ENCODE results near the gene SPTSSA. TPM values are rescaled to one million over a fixed set of nuclear protein-coding genes. Genes with fewer than 3 reads are reported as not detected.
"Not testable (repeated sequence)": the region's sequence is repeated elsewhere in the genome, so short reads cannot be mapped to it uniquely, and the experiment has no call there.

Gene SPTSSA
- total RNA-seq, 4 donors from 2014 or later: 18.6 to 31.5 (median 28.1) TPM

GRCh38 chr14:34398024-34398423 lies 64.0 kb downstream of the SPTSSA start:
- DNase-seq (ENCODE audit: low spot score in 2 of 2): no peak
- H3K9me3 ChIP-seq: no peaks in the 10 kb centered on the region
- TF ChIP-seq POLR2AphosphoS5 (IDR thresholded peaks at IDR 0.05): no peak
- H3K27ac ChIP-seq: no peak overlapping the region
- H3K36me3 ChIP-seq: no peaks in the 10 kb centered on the region
- H3K27me3 ChIP-seq: no peaks in the 10 kb centered on the region
- no peak overlapping the region for H3K4me3 ChIP-seq
- no peaks in the 10 kb centered on the region for H3K4me1 ChIP-seq
- 69% methylated on average over 3 of the region's 3 CpGs for WGBS

- Histone ChIP-seq H3K36me3 (no peaks in the 10 kb centered on the region), H3K4me3 (no peak overlapping the region), H3K27ac (no peak overlapping the region), H3K27me3 (no peaks in the 10 kb centered on the region), H3K9me3 (peaks cover 6% of the 10 kb centered on the region), H3K4me1 (no peaks in the 10 kb centered on the region)
- DNase-seq (ENCODE audit: low spot score in 2 of 2): no peak
- TF ChIP-seq POLR2A (IDR thresholded peaks at IDR 0.05) (no peak), EP300 (IDR thresholded peaks at IDR 0.05) (no peak), POLR2AphosphoS5 (IDR thresholded peaks at IDR 0.05) (no peak)
- TF ChIP-seq, protein P1, sequence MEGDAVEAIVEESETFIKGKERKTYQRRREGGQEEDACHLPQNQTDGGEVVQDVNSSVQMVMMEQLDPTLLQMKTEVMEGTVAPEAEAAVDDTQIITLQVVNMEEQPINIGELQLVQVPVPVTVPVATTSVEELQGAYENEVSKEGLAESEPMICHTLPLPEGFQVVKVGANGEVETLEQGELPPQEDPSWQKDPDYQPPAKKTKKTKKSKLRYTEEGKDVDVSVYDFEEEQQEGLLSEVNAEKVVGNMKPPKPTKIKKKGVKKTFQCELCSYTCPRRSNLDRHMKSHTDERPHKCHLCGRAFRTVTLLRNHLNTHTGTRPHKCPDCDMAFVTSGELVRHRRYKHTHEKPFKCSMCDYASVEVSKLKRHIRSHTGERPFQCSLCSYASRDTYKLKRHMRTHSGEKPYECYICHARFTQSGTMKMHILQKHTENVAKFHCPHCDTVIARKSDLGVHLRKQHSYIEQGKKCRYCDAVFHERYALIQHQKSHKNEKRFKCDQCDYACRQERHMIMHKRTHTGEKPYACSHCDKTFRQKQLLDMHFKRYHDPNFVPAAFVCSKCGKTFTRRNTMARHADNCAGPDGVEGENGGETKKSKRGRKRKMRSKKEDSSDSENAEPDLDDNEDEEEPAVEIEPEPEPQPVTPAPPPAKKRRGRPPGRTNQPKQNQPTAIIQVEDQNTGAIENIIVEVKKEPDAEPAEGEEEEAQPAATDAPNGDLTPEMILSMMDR (IDR thresholded peaks at IDR 0.05): no peak
- 52% methylated on average over 4 of the region's 4 CpGs for WGBS
These were observed 74.0 kb downstream of the SPTSSA start for GRCh38 chr14:34387974-34388516.

- DNase-seq (ENCODE audit: low spot score in 2 of 2): no peak
- no peak for TF ChIP-seq POLR2A (IDR thresholded peaks at IDR 0.05)
- no peak for TF ChIP-seq EP300 (IDR thresholded peaks at IDR 0.05)
- TF ChIP-seq, protein P1 (IDR thresholded peaks at IDR 0.05): no peak
- TF ChIP-seq POLR2AphosphoS5 (IDR thresholded peaks at IDR 0.05): no peak
- no peaks in the 10 kb centered on the region for H3K27me3 ChIP-seq
- no peak overlapping the region for H3K4me3 ChIP-seq
- peaks cover 6% of the 10 kb centered on the region for H3K9me3 ChIP-seq
- H3K27ac ChIP-seq: no peak overlapping the region
- no peaks in the 10 kb centered on the region for H3K4me1 ChIP-seq
- WGBS: 79% methylated on average over 5 of the region's 5 CpGs
- H3K36me3 ChIP-seq: no peaks in the 10 kb centered on the region
These were observed 75.1 kb downstream of the SPTSSA start for GRCh38 chr14:34386865-34387485.

DNA sequence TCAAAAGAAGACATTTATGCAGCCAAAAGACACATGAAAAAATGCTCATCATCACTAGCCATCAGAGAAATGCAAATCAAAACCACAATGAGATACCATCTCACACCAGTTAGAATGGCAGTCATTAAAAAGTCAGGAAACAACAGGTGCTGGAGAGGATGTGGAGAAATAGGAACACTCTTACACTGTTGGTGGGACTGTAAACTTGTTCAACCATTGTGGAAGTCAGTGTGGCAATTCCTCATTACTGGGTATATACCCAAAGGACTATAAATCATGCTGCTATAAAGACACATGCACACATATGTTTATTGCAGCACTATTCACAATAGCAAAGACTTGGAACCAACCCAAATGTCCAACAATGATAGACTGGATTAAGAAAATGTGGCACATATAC lies 76.2 kb downstream of the SPTSSA start:
- H3K27ac ChIP-seq; H3K27me3 ChIP-seq; H3K4me1 ChIP-seq; H3K9me3 ChIP-seq; H3K4me3 ChIP-seq; DNase-seq (ENCODE audit: low spot score in 2 of 2); H3K36me3 ChIP-seq: not testable (repeated sequence)

DNA sequence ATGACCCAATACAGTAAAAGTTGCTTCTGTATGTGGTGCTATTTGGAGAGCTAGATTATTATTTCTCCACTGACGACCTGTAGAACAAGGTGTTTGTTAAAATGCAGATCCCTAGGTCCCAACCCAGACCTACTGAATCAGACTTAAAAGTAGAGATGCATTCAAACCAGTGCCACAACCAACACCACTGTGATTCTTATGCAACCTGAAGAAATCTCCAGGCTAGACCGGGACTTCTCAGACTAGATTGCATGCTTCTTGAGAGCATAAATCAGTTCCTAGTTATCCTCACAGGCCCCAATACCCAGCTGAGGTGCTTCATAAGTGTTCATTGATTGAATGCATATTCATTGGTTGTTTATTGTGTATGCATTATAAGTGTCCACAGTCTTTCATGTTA lies 78.2 kb downstream of the SPTSSA start:
- Histone ChIP-seq H3K9me3 (no peaks in the 10 kb centered on the region), H3K27me3 (no peaks in the 10 kb centered on the region), H3K36me3 (no peaks in the 10 kb centered on the region), H3K27ac (no peak overlapping the region), H3K4me1 (peaks cover 22% of the 10 kb centered on the region), H3K4me3 (no peak overlapping the region)
- TF ChIP-seq POLR2AphosphoS5 (IDR thresholded peaks at IDR 0.05) (no peak), POLR2A (IDR thresholded peaks at IDR 0.05) (no peak), EP300 (IDR thresholded peaks at IDR 0.05) (no peak)
- TF ChIP-seq, protein P1 (IDR thresholded peaks at IDR 0.05): no peak
- 71% methylated on average over 2 of the region's 2 CpGs for WGBS
- no peak for DNase-seq (ENCODE audit: low spot score in 2 of 2)

Other genes with a start within 250 kb of the SPTSSA start
- gene EAPP, start 77.5 kb upstream of the SPTSSA start, total RNA-seq: 10 to 100 TPM; 31.6 to 52.5 (median 43.7) TPM
- 10 to 100 TPM; 51.7 to 89.1 (median 70.9) TPM for gene SNX6, start 167.9 kb upstream of the SPTSSA start, total RNA-seq

Measured in suprapubic skin (tissue), 4 donors.